NK-92 treated with Interleukin-12 subunit alpha and Interleukin-12 subunit beta, amount 100 ng/mL, for 24 hours (cell line): ENCODE data around the gene B3GNT9.

Experiments
- DNase-seq: peaks from one replicate; lab custom pipeline; 2025; lab: John Stamatoyannopoulos, UW

B3GNT9 gene

GRCh38 chr16:67184995-67185650, 34.3 kb upstream of the B3GNT9 start:
- peak; percentile 66 for DNase-seq

- no peak for DNase-seq
Measured at GRCh38 chr16:67184453-67184994, 33.7 kb upstream of the B3GNT9 start.

GRCh38 chr16:67183627-67184452, 33.0 kb upstream of the B3GNT9 start, which contains the start of gene MATCAP1:
Gene MATCAP1 (minus strand): TSS chr16:67183963. CDS start chr16:67180610, 3,353 bp downstream.
- peak; percentile 85 for DNase-seq

- no peak for DNase-seq
Measured at GRCh38 chr16:67183284-67183626, 32.5 kb upstream of the B3GNT9 start.

- no peak for DNase-seq
Measured at GRCh38 chr16:67182288-67182687, 31.5 kb upstream of the B3GNT9 start.

GRCh38 chr16:67181346-67181745, 30.5 kb upstream of the B3GNT9 start:
- no peak for DNase-seq

GRCh38 chr16:67180166-67180565, 29.4 kb upstream of the B3GNT9 start:
- no peak for DNase-seq

- DNase-seq = no peak
Measured at GRCh38 chr16:67179421-67180080, 28.8 kb upstream of the B3GNT9 start.

GRCh38 chr16:67177743-67178699, 27.2 kb upstream of the B3GNT9 start:
- DNase-seq = no peak

GRCh38 chr16:67176662-67177061, 25.9 kb upstream of the B3GNT9 start:
- DNase-seq = no peak

GRCh38 chr16:67174706-67175231, 24.0 kb upstream of the B3GNT9 start:
- DNase-seq = no peak

- peak; percentile 46 for DNase-seq
Measured at GRCh38 chr16:67173808-67174705, 23.3 kb upstream of the B3GNT9 start.

GRCh38 chr16:67173323-67173722, 22.5 kb upstream of the B3GNT9 start:
- no peak for DNase-seq

GRCh38 chr16:67170949-67171649, 20.3 kb upstream of the B3GNT9 start:
- DNase-seq = no peak

GRCh38 chr16:67170168-67170948, 19.6 kb upstream of the B3GNT9 start, which contains the start of gene NOL3:
Gene NOL3 (plus strand): TSS chr16:67170538.
- DNase-seq = no peak

GRCh38 chr16:67169642-67170167, 18.9 kb upstream of the B3GNT9 start:
- no peak for DNase-seq

- DNase-seq = no peak
Measured at GRCh38 chr16:67169011-67169451, 18.2 kb upstream of the B3GNT9 start.

- no peak for DNase-seq
Measured at GRCh38 chr16:67167588-67167987, 16.8 kb upstream of the B3GNT9 start.
